OCI-LY3 (cell line): ENCODE data around the gene HOXA3.
A peak's percentile ranks its signal among the peaks of the same experiment; 100 is the strongest.

Experiments
- H2AFZ ChIP-seq: fragments of 200-600, 300-600 bp; shearing (Covaris generic); 2 replicates; pipeline ENCODE4 v1.6.0; 2014; ENCODE audit warnings: antibody characterized with exemption, low read depth, low read length
- H3K27ac ChIP-seq: fragments of 200-600, 300-600 bp; sonication (generic); 2 replicates; pipeline ENCODE4 v1.5.1; 2014; ENCODE audit warnings: mild to moderate bottlenecking, low read length, moderate library complexity, mixed read lengths
- H3K27me3 ChIP-seq: fragments of 200-600, 300-600 bp; sonication (generic); 2 replicates; pipeline ENCODE4 v1.6.1; 2014; ENCODE audit warnings: low read depth, low read length, mixed read lengths
- H3K36me3 ChIP-seq: fragments of 200-600, 300-600 bp; sonication (generic); replicated peaks from 2 replicates; pipeline ENCODE3; 2014; ENCODE audit warnings: low read depth, low read length, mixed read lengths
- H3K4me1 ChIP-seq: fragments of 300-600, 200-600 bp; sonication (generic); 2 replicates; pipeline ENCODE4 v1.6.1; 2014; ENCODE audit warnings: low read length, mixed read lengths
- H3K4me2 ChIP-seq: fragments of 200-600, 300-600 bp; sonication (generic); 2 replicates; pipeline ENCODE4 v1.6.1; 2014; ENCODE audit warnings: low read length, mixed read lengths
- H3K4me3 ChIP-seq: fragments of 300-600, 200-600 bp; sonication (generic); 2 replicates; pipeline ENCODE4 v1.5.1; 2014; ENCODE audit warnings: antibody characterized with exemption, mild to moderate bottlenecking, low read length, moderate library complexity
- H3K79me2 ChIP-seq: fragments of 300-600, 200-600 bp; shearing (Covaris generic); 2 replicates; pipeline ENCODE4 v1.6.1; 2014; ENCODE audit warnings: mild to moderate bottlenecking, low read length, mixed read lengths
- H3K9ac ChIP-seq: fragments of 300-600, 200-600 bp; shearing (Covaris generic); 2 replicates; pipeline ENCODE4 v1.6.0; 2014; ENCODE audit warnings: mild to moderate bottlenecking, low read length, moderate library complexity
- H3K9me3 ChIP-seq: fragments of 200-600, 300-600 bp; shearing (Covaris generic); 2 replicates; pipeline ENCODE4 v1.6.1; 2014; ENCODE audit warnings: low read length, mixed read lengths; ENCODE audit not compliant: insufficient read depth
- H4K20me1 ChIP-seq: fragments of 200-600, 300-600 bp; sonication (generic); 2 replicates; pipeline ENCODE4 v1.6.1; 2016; ENCODE audit warnings: low read length, mixed read lengths; ENCODE audit not compliant: insufficient read depth
- EZH2phosphoT487 ChIP-seq: fragments of 200-600 bp; shearing (Covaris generic); IDR thresholded peaks from 2 replicates; pipeline ENCODE4 v1.6.1; 2018; ENCODE audit warnings: antibody characterized with exemption, mixed run types, low read depth
- TF ChIP-seq, protein P1 (sequence below): fragments of 200-600, 300-600 bp; sonication (generic); IDR thresholded peaks from 2 replicates; pipeline ENCODE4 v1.5.1; 2014; ENCODE audit warnings: antibody characterized with exemption, low read length, low read depth

The HOXA3 gene

DNA sequence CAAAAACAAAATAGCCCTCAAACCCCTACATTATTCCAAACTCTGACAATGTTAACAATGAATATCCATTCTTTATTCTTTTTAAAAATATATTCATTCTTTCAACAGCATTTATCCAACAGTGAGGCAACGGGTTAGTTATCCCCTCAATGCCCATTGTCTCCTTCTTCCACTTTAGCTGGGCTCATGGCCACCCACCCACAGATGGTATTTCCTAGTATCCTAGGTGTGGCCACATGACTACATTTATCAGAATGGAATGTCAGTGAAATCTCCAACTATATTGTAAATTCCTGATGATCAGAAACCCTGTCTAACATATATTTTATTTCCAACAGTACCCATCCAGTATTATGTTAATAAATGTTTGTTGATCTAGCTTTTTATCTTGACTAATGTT lies 70.2 kb downstream of the HOXA3 start:
- TF ChIP-seq, protein P1, sequence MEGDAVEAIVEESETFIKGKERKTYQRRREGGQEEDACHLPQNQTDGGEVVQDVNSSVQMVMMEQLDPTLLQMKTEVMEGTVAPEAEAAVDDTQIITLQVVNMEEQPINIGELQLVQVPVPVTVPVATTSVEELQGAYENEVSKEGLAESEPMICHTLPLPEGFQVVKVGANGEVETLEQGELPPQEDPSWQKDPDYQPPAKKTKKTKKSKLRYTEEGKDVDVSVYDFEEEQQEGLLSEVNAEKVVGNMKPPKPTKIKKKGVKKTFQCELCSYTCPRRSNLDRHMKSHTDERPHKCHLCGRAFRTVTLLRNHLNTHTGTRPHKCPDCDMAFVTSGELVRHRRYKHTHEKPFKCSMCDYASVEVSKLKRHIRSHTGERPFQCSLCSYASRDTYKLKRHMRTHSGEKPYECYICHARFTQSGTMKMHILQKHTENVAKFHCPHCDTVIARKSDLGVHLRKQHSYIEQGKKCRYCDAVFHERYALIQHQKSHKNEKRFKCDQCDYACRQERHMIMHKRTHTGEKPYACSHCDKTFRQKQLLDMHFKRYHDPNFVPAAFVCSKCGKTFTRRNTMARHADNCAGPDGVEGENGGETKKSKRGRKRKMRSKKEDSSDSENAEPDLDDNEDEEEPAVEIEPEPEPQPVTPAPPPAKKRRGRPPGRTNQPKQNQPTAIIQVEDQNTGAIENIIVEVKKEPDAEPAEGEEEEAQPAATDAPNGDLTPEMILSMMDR: no peak
- no peak for TF ChIP-seq EZH2phosphoT487
- Histone ChIP-seq H4K20me1 (no peaks in the 10 kb centered on the region), H2AFZ (no peak overlapping the region), H3K9me3 (no peaks in the 10 kb centered on the region), H3K4me3 (no peak overlapping the region), H3K36me3 (no peaks in the 10 kb centered on the region), H3K27me3 (no peaks in the 10 kb centered on the region), H3K9ac (no peak overlapping the region), H3K79me2 (no peaks in the 10 kb centered on the region), H3K4me1 (peaks cover 11% of the 10 kb centered on the region; the same call in 1 of the 2 replicates), H3K27ac (no peak overlapping the region), H3K4me2 (no peak overlapping the region)

DNA sequence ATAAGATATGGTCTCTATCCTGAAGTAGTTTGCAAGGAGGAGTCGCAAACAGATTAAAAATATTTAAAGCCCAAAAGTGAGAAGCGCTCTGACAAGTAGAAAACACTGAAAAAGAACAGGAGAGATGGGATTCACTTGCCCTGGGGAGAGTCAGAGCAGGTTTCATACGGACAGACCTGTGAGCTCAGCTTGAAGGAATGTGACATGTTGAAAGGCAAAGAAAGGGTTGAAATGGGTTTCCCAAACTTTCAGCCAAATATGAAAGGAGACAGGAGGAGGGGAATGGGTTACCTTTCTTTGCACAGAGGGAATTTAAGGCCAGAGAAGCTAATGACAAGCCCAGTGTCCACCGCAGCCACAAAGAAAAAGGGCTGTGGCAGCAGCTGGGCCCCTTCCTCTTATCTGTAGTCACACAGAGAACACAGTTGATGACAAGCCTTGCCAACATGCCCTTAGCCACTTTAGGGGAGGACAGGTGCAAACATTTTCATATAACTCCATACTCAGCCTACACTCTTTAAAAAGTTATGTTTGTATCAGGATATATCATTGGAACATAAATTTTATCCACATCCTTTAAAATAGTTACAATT lies 71.4 kb downstream of the HOXA3 start:
- Histone ChIP-seq H3K79me2 (no peaks in the 10 kb centered on the region), H3K27me3 (no peaks in the 10 kb centered on the region), H3K9me3 (no peaks in the 10 kb centered on the region), H3K36me3 (no peaks in the 10 kb centered on the region), H3K9ac (no peak overlapping the region), H3K4me2 (no peak overlapping the region), H3K4me3 (no peak overlapping the region), H4K20me1 (no peaks in the 10 kb centered on the region), H3K4me1 (peaks cover 11% of the 10 kb centered on the region; the same call in 1 of the 2 replicates), H2AFZ (no peak overlapping the region), H3K27ac (no peak overlapping the region)
- TF ChIP-seq EZH2phosphoT487: no peak
- TF ChIP-seq, protein P1: no peak

DNA sequence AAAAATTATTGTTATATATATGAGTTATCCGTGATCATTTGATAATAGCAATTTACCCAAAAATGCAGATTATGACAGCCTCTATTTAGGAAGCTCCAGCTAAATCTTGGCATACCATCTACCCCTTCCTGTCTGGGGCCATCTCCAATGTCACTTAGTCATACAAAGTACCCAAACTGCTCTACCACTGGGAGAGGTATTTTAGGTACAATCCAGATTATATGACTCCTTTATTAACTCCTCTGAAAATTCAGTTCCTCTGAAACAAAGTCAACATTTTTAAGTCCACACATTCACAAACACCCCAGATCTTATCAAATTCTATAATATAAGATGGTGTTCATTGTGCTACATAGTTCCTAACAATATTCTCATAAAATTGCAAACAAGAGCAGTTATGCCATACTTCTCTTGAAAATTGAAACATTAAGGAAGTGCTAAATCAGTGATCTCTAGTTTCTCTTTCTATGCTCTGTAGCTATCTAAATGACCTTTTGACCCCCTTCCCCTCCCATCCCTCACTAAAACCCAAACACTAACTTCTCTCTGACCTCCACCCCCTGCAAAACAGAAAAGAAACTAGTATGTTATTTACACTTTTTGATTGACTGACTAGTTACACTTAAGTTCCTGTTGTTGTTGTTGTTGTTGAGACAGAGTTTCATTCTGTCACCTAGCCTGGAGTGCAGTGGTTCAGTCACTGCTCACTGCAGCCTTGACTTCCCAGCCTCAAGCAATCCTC lies 73.0 kb downstream of the HOXA3 start:
- Histone ChIP-seq H3K36me3 (no peaks in the 10 kb centered on the region), H3K79me2 (no peaks in the 10 kb centered on the region), H3K9ac (no peak overlapping the region), H3K27ac (no peak overlapping the region), H3K9me3 (no peaks in the 10 kb centered on the region), H3K4me3 (no peak overlapping the region), H3K4me1 (peaks cover 11% of the 10 kb centered on the region; the same call in 1 of the 2 replicates), H2AFZ (no peak overlapping the region), H4K20me1 (no peaks in the 10 kb centered on the region), H3K27me3 (no peaks in the 10 kb centered on the region), H3K4me2 (peak overlapping the region; percentile 18; the same call in 1 of the 2 replicates)
- no peak for TF ChIP-seq EZH2phosphoT487
- TF ChIP-seq, protein P1: no peak

DNA sequence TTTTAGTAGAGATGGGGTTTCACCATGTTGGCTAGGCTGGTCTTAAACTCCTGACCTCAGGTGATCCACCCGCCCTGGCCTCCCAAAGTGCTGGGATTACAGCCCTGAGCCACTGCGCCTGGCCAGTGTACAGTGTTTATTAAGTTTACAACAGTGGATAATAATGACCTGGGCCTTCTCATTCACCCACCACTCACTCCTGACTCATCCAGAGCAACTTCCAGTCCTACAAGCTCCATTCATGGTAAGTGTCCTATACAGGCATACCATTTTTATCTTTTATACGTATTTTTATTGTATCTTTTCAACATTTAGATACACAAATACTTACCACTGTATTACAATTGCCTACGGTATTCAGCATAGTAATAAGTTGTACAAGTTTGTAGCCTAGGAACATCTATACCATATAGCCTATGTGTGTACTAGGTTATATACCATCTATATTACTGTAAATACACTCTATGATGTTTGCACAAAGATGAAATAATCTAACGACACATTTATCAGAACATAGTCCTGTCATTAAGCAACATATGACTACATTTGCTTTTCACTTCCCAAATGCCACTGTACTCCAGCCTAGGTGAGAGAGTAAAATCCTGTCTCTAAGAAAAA lies 73.7 kb downstream of the HOXA3 start:
- Histone ChIP-seq H3K9ac (no peak overlapping the region), H3K4me1 (peaks cover 11% of the 10 kb centered on the region; the same call in 1 of the 2 replicates), H3K27me3 (no peaks in the 10 kb centered on the region), H3K9me3 (no peaks in the 10 kb centered on the region), H2AFZ (no peak overlapping the region), H3K27ac (no peak overlapping the region), H3K79me2 (no peaks in the 10 kb centered on the region), H4K20me1 (no peaks in the 10 kb centered on the region), H3K4me3 (no peak overlapping the region), H3K4me2 (no peak overlapping the region), H3K36me3 (no peaks in the 10 kb centered on the region)
- TF ChIP-seq, protein P1: no peak
- no peak for TF ChIP-seq EZH2phosphoT487
